ENCODE data around the gene ANOS1.

Gene ANOS1

GRCh38 chrX:8647176-8647575, 84.8 kb downstream of the ANOS1 start:
- Histone ChIP-seq H3K27ac (ENCODE audit: low read depth, low read length, poor library complexity, severe bottlenecking) (no peak overlapping the region), H3K4me2 (ENCODE audit: low read length) (no peak overlapping the region), H3K4me1 (ENCODE audit: insufficient read depth, low read length, severe bottlenecking) (no peaks in the 10 kb centered on the region), H4K20me1 (ENCODE audit: insufficient read depth, low read length) (no peaks in the 10 kb centered on the region), H3K9ac (ENCODE audit: low read length) (no peak overlapping the region), H3K9me2 (ENCODE audit: low read depth, low read length) (no peaks in the 10 kb centered on the region), H2AFZ (ENCODE audit: low read length) (no peak overlapping the region), H3F3A (ENCODE audit: insufficient read depth, low read length) (no peaks in the 10 kb centered on the region), H3K9me3 (ENCODE audit: low read length) (no peaks in the 10 kb centered on the region), H3K27me3 (ENCODE audit: insufficient read depth, low read length) (no peaks in the 10 kb centered on the region), H3K79me2 (ENCODE audit: insufficient read depth, low read length) (no peaks in the 10 kb centered on the region), H3K36me3 (ENCODE audit: insufficient read depth, low read length) (no peaks in the 10 kb centered on the region), H3K4me3 (ENCODE audit: low read depth, low read length, poor library complexity, severe bottlenecking) (no peak overlapping the region)
- no peak for TF ChIP-seq EZH2 (IDR thresholded peaks at IDR 0.05; ENCODE audit: borderline replicate concordance, low read length)
- TF ChIP-seq, protein P1, sequence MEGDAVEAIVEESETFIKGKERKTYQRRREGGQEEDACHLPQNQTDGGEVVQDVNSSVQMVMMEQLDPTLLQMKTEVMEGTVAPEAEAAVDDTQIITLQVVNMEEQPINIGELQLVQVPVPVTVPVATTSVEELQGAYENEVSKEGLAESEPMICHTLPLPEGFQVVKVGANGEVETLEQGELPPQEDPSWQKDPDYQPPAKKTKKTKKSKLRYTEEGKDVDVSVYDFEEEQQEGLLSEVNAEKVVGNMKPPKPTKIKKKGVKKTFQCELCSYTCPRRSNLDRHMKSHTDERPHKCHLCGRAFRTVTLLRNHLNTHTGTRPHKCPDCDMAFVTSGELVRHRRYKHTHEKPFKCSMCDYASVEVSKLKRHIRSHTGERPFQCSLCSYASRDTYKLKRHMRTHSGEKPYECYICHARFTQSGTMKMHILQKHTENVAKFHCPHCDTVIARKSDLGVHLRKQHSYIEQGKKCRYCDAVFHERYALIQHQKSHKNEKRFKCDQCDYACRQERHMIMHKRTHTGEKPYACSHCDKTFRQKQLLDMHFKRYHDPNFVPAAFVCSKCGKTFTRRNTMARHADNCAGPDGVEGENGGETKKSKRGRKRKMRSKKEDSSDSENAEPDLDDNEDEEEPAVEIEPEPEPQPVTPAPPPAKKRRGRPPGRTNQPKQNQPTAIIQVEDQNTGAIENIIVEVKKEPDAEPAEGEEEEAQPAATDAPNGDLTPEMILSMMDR (IDR thresholded peaks at IDR 0.05; ENCODE audit: low read length), result no peak

GRCh38 chrX:8639949-8640475, 91.9 kb downstream of the ANOS1 start:
- H3K4me2 ChIP-seq (ENCODE audit: low read length), result no peak overlapping the region
- no peaks in the 10 kb centered on the region for H3F3A ChIP-seq (ENCODE audit: insufficient read depth, low read length)
- H4K20me1 ChIP-seq (ENCODE audit: insufficient read depth, low read length), result no peaks in the 10 kb centered on the region
- no peak overlapping the region for H3K27ac ChIP-seq (ENCODE audit: low read depth, low read length, poor library complexity, severe bottlenecking)
- H3K36me3 ChIP-seq (ENCODE audit: insufficient read depth, low read length), result no peaks in the 10 kb centered on the region
- no peaks in the 10 kb centered on the region for H3K4me1 ChIP-seq (ENCODE audit: insufficient read depth, low read length, severe bottlenecking)
- H3K9ac ChIP-seq (ENCODE audit: low read length), result no peak overlapping the region
- H3K9me2 ChIP-seq (ENCODE audit: low read depth, low read length), result no peaks in the 10 kb centered on the region
- H3K79me2 ChIP-seq (ENCODE audit: insufficient read depth, low read length), result no peaks in the 10 kb centered on the region
- no peak overlapping the region for H2AFZ ChIP-seq (ENCODE audit: low read length)
- H3K9me3 ChIP-seq (ENCODE audit: low read length), result no peaks in the 10 kb centered on the region
- TF ChIP-seq, protein P1 (IDR thresholded peaks at IDR 0.05; ENCODE audit: low read length), result no peak
- TF ChIP-seq EZH2 (IDR thresholded peaks at IDR 0.05; ENCODE audit: borderline replicate concordance, low read length), result no peak
- H3K27me3 ChIP-seq (ENCODE audit: insufficient read depth, low read length), result no peaks in the 10 kb centered on the region
- H3K4me3 ChIP-seq (ENCODE audit: low read depth, low read length, poor library complexity, severe bottlenecking), result no peak overlapping the region

DNA sequence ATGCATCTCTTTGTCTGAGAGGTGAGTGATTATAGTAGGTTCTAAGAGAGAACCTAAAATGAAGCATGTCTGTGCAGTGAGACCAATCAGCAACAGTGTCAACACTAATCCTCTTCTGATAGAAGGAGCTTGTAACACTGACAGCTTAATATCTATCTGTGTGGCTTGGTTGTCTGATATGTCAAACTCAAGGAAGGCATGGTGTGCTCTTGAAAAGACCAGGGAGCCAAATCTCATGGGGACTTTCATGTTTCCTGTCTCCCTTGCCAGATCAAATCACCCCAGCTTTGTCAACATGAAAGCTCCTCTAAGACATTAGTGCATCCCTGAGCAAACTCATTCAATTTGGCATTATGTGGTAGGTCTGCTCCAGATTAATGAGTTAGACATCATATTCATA, 95.4 kb downstream of the ANOS1 start:
- H3K4me3 ChIP-seq (ENCODE audit: low read depth, low read length, poor library complexity, severe bottlenecking), result no peak overlapping the region
- no peaks in the 10 kb centered on the region for H3F3A ChIP-seq (ENCODE audit: insufficient read depth, low read length)
- no peak overlapping the region for H3K27ac ChIP-seq (ENCODE audit: low read depth, low read length, poor library complexity, severe bottlenecking)
- H3K4me2 ChIP-seq (ENCODE audit: low read length), result no peak overlapping the region
- no peak overlapping the region for H2AFZ ChIP-seq (ENCODE audit: low read length)
- H3K36me3 ChIP-seq (ENCODE audit: insufficient read depth, low read length), result no peaks in the 10 kb centered on the region
- H4K20me1 ChIP-seq (ENCODE audit: insufficient read depth, low read length), result no peaks in the 10 kb centered on the region
- no peak overlapping the region for H3K9ac ChIP-seq (ENCODE audit: low read length)
- no peaks in the 10 kb centered on the region for H3K79me2 ChIP-seq (ENCODE audit: insufficient read depth, low read length)
- TF ChIP-seq EZH2 (IDR thresholded peaks at IDR 0.05; ENCODE audit: borderline replicate concordance, low read length), result no peak
- TF ChIP-seq, protein P1 (IDR thresholded peaks at IDR 0.05; ENCODE audit: low read length), result no peak
- H3K9me3 ChIP-seq (ENCODE audit: low read length), result no peaks in the 10 kb centered on the region
- no peaks in the 10 kb centered on the region for H3K4me1 ChIP-seq (ENCODE audit: insufficient read depth, low read length, severe bottlenecking)
- no peaks in the 10 kb centered on the region for H3K27me3 ChIP-seq (ENCODE audit: insufficient read depth, low read length)
- no peaks in the 10 kb centered on the region for H3K9me2 ChIP-seq (ENCODE audit: low read depth, low read length)

Data from OCI-LY1 (cell line).